ENCODE measurements around the gene PDE8A. TPM values are rescaled to one million over a fixed set of nuclear protein-coding genes. Genes with fewer than 3 reads are reported as not detected.

The PDE8A gene
- total and polyA plus RNA-seq, 2 experiments from 2014 or later, result 5.6 to 7.5 TPM

GRCh38 chr15:85116066-85116465 is 134.4 kb downstream of the PDE8A start:
- H3K4me1 ChIP-seq (ENCODE audit: insufficient read depth), result no peaks in the 10 kb centered on the region
- H3K4me2 ChIP-seq, result no peak overlapping the region
- TF ChIP-seq ZNF114 (CRISPR knock-in tag; IDR thresholded peaks at IDR 0.05) (no peak), EZH2phosphoT487 (IDR thresholded peaks at IDR 0.05; ENCODE audit: unreplicated experiment) (no peak), NANOG (IDR thresholded peaks at IDR 0.05; ENCODE audit: borderline replicate concordance) (no peak), ZNF331 (CRISPR knock-in tag; IDR thresholded peaks at IDR 0.05; ENCODE audit: low read depth) (no peak), STAT1 (IDR thresholded peaks at IDR 0.05; ENCODE audit: unreplicated experiment) (no peak), REST (IDR thresholded peaks at IDR 0.05; ENCODE audit: unreplicated experiment) (no peak), JUNB (IDR thresholded peaks at IDR 0.05; ENCODE audit: unreplicated experiment) (no peak), EZH2 (IDR thresholded peaks at IDR 0.05; ENCODE audit: low read depth, unreplicated experiment) (no peak), ETS1 (IDR thresholded peaks at IDR 0.05) (no peak), CTCF (conservative IDR thresholded peaks at IDR 0.05; ENCODE audit: low read depth in 2 of 2) (no peak)
- H3K4me3 ChIP-seq, result no peak overlapping the region
- no peak for DNase-seq (ENCODE audit: low spot score)
- no peaks in the 10 kb centered on the region for H3K79me2 ChIP-seq (replicated peaks; ENCODE audit: insufficient read depth)
- H3F3A ChIP-seq (replicated peaks; ENCODE audit: low read depth), result no peaks in the 10 kb centered on the region
- H3K36me3 ChIP-seq (ENCODE audit: insufficient read depth), result no peaks in the 10 kb centered on the region
- H3K9me2 ChIP-seq (ENCODE audit: insufficient read depth), result no peaks in the 10 kb centered on the region
- Mint-ChIP-seq H3K27me3 (ENCODE audit: insufficient read depth, low read depth, poor library complexity) (peaks cover 2% of the 10 kb centered on the region), H3K36me3 (ENCODE audit: low read depth) (no peaks in the 10 kb centered on the region), H3K9me3 (no peaks in the 10 kb centered on the region), H3K4me3 (no peak overlapping the region), H3K27ac (no peak overlapping the region), H3K4me1 (no peaks in the 10 kb centered on the region)
- no peak overlapping the region for H2AFZ ChIP-seq
- ATAC-seq, result no peak
- no peak overlapping the region for H3K27ac ChIP-seq (ENCODE audit: low read depth)
- H3K27me3 ChIP-seq (ENCODE audit: insufficient read depth), result no peaks in the 10 kb centered on the region
- H4K20me1 ChIP-seq (replicated peaks; ENCODE audit: insufficient read depth), result no peaks in the 10 kb centered on the region

- no peak overlapping the region for H3K27ac ChIP-seq (ENCODE audit: low read depth)
- no peak overlapping the region for H3K27ac Mint-ChIP-seq
- H3K4me1 Mint-ChIP-seq, result no peaks in the 10 kb centered on the region
- no peak overlapping the region for H3K4me3 ChIP-seq
- ATAC-seq (no peak), DNase-seq (ENCODE audit: low spot score) (no peak)
- no peaks in the 10 kb centered on the region for H3F3A ChIP-seq (replicated peaks; ENCODE audit: low read depth)
- no peak overlapping the region for H3K4me2 ChIP-seq
- no peaks in the 10 kb centered on the region for H3K9me3 Mint-ChIP-seq
- H3K9me2 ChIP-seq (ENCODE audit: insufficient read depth), result no peaks in the 10 kb centered on the region
- no peaks in the 10 kb centered on the region for H4K20me1 ChIP-seq (replicated peaks; ENCODE audit: insufficient read depth)
- no peak overlapping the region for H2AFZ ChIP-seq
- H3K4me3 Mint-ChIP-seq, result no peak overlapping the region
- peaks cover 2% of the 10 kb centered on the region for H3K27me3 Mint-ChIP-seq (ENCODE audit: insufficient read depth, low read depth, poor library complexity)
- H3K36me3 ChIP-seq (ENCODE audit: insufficient read depth), result no peaks in the 10 kb centered on the region
- no peaks in the 10 kb centered on the region for H3K36me3 Mint-ChIP-seq (ENCODE audit: low read depth)
- H3K27me3 ChIP-seq (ENCODE audit: insufficient read depth), result no peaks in the 10 kb centered on the region
- H3K4me1 ChIP-seq (ENCODE audit: insufficient read depth), result no peaks in the 10 kb centered on the region
- H3K79me2 ChIP-seq (replicated peaks; ENCODE audit: insufficient read depth), result no peaks in the 10 kb centered on the region
- TF ChIP-seq CREB1 (CRISPR knock-in tag; IDR thresholded peaks at IDR 0.05; ENCODE audit: low read depth) (no peak), NANOG (IDR thresholded peaks at IDR 0.05; ENCODE audit: borderline replicate concordance) (no peak), ZNF331 (CRISPR knock-in tag; IDR thresholded peaks at IDR 0.05; ENCODE audit: low read depth) (no peak), REST (IDR thresholded peaks at IDR 0.05; ENCODE audit: unreplicated experiment) (no peak), STAT1 (IDR thresholded peaks at IDR 0.05; ENCODE audit: unreplicated experiment) (no peak), EZH2phosphoT487 (IDR thresholded peaks at IDR 0.05; ENCODE audit: unreplicated experiment) (no peak), CTCF (conservative IDR thresholded peaks at IDR 0.05; ENCODE audit: low read depth in 2 of 2) (no peak)
Measured at GRCh38 chr15:85116494-85116893, 134.8 kb downstream of the PDE8A start.
